CD4-positive, alpha-beta T cell treated with Interleukin-4 for 1 hour (primary cell): ENCODE data around the gene DAAM1.

Source experiments
- DNase-seq, 2 donors: peaks; one replicate each; pipeline ENCODE4 v3.0.0-alpha.2; 2020 to 2022

The DAAM1 gene

DNA sequence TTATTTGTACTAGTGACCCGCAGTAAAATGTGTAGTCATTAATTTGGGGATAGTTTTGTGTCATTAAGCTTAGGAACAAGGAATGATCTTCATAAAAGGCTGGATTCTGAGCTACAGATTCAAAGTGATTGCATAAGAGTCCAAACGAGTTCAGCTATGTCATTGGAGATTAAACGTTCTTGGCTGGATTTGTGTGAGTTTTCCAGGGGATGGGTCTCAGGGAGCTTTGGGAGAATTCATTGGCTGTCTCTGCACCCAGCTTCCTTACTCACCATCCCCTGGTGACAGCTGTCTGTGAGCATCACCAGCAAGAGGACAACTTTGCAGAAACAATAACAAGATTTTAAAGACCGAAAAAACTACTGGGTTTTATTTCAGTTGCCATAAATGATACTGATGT, 130.4 kb downstream of the DAAM1 start:
- no peak for DNase-seq

DNA sequence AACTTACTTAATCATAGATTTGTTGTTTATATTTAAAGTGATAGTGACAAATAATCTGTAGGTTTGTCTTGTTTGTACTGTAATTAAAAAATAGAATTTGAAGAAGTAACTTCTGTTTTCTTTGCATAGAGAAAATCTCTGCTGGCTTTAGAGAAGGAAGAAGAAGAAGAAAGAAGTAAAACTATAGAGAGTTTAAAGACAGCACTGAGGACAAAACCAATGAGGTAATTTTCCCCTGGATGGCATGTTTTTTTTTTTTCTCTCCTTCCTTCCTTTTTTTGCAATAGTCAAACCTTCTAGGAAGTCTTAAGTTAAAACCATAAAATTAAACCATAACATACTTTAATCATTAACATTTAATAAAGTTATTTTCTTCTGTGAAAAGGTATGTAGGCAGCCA, 131.9 kb downstream of the DAAM1 start:
- no peak for DNase-seq

DNA sequence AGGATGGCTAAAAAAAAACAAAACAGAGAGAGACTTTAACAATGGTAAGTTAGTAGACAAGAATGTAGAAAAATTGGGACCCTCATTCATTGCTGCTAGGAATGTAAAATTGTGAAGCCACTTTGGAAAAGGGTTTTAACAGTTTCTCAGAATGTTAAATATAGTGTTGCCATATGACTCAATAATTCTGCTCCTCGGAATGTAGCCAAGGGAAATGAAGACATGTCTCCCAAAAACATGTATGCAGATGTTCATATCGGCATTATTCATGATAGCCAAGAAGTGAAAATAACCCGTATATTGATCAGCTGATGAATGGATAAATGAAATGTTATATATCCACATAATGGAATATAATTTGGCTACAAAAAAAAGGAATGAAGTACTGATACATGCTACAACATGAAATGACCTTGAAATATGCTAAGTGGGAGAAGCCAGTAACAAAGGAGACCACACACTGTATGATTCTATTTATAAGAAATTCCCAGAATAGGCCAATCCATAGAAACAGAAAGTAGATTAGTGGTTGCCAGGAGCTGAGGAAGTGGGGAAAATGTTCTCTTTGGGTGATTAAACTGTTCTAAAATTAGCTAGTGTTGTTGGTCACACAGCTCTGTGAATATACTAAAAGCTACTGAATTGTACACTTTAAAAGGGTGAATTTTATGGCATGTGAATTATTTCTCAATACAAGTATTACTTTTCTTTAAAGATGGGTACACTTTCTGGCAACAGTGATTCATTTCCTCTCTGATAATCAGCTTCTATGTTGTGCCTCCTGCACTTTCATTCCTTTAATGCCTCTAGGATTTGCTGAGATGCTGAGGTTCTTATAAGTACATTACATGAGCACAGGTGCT, 132.5 kb downstream of the DAAM1 start:
- DNase-seq = no peak

DNA sequence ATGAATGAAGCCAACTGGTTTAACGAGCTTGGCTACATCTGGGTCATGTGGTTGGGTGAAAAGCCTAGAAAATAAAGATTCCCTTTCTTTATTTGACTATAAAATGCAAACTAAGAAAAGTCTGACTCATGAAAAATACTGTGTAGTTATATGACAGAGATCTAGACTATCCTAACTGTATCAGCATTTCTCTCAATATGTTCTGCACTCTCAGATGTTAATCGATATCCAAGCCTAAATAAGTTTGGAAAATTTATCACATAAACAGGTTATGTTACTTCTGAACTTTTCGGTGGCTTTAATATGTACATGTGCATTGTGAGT, 133.1 kb downstream of the DAAM1 start:
- DNase-seq = no peak

DNA sequence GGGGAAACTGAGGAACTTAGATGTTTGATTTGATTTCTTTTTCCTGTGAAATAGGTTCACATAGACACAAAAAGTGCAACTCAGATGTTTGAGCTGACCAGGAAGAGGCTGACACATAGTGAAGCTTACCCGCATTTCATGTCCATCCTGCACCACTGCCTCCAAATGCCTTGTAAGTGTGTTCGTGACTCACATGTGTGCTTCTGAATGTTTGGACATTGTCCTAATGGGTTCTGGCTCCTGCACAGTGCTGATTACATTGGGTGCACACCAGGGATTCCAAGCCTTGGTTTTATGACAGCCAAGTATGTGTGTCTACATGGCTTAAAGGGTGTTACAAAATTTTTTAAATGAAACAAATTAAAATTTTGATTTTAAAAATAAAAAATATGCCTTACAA, 137.4 kb downstream of the DAAM1 start:
- no peak for DNase-seq

DNA sequence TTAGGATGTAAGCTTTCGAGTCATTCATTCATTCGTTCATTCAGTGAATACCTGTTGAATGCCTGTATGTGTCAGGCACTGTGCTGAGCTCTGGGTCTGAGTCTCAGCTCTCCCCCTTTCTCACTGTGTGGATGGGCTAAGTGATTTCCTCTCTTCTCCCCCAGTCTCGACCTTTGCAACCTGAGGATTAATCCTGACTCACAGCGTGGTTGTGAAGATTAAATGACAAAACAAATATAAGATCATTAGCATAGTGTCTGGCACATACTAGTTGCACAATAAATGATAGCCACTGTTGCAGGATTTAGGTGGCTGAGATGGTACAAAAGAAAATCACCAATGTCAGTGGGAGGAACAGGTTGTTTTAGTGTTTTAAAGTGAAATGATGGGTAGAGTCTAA, 140.0 kb downstream of the DAAM1 start:
- no peak for DNase-seq

DNA sequence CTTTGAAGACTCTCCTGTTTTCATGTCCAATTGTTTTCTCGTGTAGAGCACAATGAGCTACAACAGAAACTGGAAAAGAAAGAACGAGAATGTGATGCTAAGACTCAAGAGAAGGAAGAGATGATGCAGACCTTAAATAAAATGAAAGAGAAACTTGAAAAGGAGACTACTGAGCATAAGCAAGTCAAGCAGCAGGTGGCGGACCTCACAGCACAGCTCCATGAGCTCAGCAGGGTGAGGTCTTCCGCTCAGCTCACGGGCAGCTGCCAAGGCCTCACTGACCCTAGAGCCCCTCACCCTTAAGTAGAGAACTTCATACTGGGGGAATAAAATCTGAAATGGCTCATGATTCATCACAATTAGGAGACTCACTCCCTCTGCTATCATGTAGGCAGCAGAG, 142.0 kb downstream of the DAAM1 start:
- DNase-seq = no peak

DNA sequence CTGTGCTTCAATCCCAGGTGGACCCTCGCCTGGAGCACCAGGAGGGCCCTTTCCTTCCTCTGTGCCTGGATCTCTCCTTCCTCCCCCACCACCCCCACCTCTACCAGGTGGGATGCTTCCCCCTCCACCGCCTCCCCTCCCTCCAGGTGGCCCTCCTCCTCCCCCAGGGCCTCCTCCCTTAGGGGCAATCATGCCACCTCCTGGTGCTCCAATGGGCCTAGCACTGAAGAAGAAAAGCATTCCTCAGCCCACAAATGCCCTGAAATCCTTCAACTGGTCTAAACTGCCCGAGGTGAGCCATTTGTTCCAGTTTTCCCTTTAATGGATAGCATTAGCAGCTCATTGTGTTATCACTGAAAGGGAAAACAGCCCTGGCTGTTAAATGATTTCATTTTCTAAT, 142.8 kb downstream of the DAAM1 start:
- no peak for DNase-seq

DNA sequence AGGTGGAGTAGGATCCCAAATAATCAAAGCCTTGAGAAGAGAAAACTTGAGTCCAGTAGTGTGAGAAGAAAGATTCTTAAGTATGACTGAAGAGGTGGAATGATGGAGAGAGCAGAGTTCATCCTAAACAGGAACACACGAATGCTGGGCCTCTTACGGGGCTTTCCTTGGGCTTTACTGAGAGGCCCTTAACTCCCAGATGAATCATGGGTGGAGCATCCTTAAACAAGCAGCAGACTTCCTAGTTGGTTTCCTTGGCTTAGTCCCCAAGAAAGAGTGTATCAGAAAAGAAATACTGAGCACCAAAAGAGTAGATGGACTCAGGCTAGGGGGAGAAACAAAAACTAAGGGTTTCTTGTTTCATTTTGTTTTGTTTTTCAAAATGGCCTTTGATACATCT, 144.3 kb downstream of the DAAM1 start:
- no peak for DNase-seq

DNA sequence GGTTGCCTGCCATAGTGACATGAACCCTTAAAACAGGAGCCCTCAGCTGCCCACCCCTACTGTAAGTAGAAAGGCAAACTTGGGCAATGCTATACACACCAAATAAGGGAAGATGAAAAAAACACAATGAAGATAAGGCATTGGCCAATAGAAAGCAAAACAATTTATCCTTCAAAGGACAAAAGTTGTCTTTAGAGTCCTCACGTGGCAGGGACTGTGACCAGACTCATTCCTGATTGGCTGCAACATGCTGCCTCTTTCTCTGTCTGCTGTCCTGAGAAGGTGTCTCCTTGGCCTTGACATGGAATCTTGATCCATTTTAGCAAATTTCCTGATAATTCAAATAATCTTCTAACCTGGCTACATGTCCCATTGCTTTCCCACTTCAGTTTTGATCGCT, 144.8 kb downstream of the DAAM1 start:
- no peak for DNase-seq

DNA sequence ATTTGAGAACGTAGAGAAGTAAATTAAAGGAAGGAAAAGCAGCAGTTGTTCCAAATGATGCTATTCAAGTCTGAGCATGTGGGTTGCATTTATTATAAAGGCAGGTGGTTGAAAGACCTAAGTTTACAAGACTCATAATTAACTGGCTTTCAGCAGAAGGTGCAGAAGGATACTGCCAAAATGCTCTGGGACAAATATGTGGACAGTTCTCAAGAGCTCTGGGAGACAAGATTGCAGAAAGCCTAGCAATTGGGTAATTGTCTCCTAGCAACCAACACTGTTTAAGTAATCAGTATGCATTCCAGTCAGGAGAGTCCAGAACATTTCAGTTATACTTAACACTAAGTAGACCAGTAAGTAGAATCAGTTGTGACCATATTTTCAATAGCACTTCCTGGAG, 145.2 kb downstream of the DAAM1 start:
- no peak for DNase-seq

DNA sequence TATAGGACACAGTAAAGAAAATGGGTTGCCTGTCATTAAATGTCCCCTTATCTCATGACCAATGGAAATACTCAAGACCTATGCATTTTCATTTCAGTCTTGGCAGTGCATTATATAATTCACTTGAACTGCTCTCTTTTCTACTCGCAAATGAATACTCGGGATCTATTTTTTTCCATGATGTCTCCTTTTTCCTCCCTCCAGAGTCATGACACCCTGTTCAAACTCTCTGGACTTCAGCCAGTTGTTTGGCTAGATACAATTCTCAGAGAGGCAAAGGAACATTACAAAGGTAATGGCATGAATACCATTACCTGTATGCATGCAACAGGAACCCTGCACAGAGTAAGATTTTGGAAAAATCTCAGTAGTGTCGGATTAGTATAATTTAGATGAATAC, 145.8 kb downstream of the DAAM1 start:
- no peak for DNase-seq

DNA sequence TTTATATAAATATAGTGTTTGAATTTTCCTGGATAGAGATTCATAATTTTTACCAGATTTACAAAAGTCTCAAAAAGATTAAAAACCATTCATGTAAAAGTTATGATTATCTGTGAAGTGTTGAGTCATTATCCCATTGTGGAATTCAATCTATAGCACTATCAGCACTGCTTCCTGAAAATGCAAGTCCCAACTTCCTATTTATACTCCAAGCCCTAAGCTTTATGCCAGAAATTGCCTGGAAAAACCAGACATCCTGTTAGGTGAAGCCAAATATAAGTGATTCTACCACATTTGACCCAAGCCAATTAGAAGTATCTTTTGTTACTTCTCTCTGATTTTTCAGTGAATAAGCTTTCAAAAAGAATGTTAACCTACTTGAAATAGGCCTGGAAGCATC, 147.6 kb downstream of the DAAM1 start:
- DNase-seq = no peak

DNA sequence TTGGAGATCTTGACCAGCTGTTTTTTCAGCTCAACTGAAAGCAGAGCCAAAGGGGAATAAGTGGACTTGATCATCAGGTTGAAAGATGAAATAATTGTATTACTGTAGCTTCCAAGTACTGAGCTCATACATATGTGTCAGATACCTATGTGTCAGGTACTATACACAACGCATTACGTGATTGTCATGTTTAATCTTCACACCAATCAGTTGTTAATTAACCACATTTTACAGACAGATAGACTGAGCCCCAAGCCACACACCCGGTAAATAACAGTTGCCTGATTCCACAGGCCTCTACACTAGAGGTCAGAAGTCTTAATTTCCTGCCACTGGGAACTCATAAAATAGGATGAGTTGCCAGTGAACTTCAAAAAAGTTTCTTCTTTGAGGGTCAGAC, 148.2 kb downstream of the DAAM1 start:
- DNase-seq = no peak

DNA sequence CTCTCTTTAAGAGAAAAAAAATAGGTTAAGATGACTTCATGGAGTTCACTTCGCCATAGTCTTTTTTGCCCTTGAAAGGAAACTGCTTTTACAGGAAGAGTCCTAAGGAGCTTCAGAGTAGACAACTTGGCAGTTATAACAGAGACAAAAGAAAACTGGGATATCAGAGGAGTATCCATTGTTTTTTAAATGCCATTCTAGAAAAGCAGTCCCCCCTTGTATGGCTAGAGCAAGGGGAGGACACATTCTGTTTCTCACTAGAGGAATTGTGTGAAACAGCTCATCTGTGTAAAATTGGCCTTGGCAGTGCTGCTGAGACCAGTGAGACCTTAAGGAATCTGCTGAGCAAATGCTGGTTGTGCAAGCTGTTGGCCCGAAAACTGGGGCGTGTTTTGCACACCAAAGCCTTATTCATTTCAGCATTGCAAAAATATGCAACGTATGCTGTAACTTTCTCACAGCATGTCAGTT, 148.7 kb downstream of the DAAM1 start:
- DNase-seq = no peak

DNA sequence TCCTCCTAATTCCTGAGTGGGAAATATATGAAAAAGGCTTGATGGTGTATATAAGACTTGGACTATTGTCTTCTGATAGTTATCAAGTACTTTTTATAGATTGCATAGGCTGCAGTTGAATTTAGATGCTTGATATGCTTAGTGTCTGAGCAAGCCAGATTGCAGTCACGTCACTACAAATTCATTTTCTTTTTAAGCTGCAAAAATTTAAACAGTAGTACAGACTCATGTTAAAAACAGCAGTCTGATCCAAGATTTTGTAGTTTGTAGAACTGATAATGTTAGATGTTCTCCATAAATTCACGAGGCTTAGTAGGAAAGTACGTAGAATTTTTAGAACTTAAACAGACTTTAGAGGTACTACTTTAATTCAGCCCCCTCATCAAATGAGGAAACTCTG, 150.3 kb downstream of the DAAM1 start:
- no peak for DNase-seq

DNA sequence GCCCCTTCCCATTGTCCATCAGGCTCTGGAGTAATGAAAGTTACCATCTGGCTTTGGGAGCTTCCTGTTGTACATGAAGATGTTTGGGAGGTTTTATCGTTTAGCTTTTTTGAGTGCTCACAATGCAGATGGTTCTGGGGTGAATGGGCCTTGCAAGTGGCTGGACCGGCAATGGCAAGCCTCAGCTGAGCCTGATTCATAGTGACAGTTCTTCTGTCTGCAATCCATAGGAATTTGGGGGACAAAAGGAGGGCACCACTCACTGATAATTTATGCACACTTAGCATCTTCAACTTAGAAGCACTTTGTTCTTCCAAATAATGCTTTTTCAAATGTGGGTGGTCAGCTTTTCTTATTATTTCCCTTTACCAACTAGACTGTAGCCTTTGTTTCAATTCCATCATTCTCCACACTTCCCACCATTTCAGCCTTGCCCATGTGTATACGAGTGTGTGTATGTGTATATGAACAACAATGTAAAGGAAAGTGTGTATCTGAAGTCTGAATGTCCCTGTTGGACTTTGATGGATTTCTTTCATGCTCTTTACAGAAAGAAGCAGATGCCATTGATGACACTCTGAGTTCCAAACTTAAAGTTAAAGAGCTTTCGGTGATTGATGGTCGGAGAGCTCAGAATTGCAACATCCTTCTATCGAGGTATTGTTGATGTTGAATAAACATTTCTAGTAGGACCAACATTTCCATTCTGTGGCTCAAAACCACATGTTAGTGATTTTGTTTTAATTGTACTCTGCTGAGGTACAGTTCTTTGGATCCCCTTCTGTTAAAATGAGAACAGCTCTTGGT, 151.3 kb downstream of the DAAM1 start:
- DNase-seq = no peak

DNA sequence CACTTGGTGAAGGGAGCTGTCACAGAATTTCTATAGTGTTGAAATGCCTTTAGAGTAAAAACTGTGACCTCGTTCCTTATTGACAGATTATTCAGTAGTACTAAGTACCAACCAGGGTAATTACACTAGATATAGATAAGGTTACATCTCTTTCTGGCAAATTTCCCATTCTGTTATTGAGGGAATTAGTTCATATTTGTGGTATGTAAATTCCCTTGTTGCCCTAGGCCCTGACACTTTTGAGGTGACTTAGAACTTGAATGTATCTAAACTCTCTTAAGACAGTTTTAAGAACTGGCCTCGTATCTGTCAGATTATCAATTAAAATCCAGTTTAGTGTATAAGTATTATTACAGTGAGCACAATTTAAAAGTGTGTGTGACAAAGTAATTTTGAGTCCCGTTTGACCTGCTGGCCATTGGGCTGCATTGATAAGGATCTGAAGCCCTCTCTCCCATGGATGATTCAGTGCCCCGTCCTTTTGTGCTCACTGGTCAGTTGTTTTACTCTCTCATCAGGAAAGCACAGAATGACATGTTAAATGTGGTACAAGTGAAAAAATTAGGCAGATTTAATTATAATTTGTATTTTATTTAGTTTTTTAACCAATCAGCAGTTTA, 153.5 kb downstream of the DAAM1 start:
- no peak for DNase-seq

DNA sequence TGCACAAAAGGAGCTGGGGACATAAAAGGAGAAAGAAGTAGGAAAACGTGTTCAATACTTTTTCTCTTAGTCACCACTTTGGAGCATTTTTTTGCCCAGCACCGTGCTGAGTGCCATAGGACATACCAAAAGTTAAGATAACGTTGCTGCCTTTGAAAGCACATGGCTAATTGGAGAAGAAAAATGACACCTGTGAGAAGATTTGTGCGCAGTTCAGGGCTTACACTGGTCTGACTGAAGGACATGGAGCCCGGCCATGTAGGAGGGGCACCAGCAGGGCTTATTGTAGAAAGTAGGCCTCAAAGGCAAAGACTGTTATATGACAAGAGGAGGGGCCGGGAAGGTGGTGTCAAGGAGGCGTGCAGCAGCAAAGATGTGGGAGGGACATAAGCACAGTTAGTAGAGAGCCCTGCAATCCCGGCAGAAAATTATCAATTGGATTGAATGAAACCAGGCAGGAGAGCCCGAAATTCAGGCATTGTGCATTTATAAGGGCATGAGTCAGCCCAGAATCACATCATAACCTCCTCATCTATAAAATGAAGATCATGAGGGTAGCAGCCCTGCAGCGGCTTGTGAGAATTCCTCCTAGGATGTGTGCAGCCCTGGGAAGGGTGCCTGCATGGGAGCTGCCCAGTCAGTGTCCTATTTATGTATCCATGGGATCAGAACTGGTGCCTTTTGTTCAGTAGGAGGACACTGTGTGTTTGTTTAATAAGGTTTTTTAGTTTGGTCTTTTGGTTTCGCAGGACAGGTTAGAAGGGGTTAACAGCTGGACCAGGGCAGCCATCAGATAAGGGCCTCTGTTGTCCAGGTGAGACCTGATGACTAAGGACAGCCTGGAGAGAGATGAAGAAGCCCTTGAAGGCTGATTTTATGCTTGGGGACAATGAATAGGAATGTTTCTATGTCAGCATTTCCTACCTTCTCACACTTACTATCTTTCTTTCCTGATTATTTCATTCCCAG, 154.3 kb downstream of the DAAM1 start:
- no peak for DNase-seq

DNA sequence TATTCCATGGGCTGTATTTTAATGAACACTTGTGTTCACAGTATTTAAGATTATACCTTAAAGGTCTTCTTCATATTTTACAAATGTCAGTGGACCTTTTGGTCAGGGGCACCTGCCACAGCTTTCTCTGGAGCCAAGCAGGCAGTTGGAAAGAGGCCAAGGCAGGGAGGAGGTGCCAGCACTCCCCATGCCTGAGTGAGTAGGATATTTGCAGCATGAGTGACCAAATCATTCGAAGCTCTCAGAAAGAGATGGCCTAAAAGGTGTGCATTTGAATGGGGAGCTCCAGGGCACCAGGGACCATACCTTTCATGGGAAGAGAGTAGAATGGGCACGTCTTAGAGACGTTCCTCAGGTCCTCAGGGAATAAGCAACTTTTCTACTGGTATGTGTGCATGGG, 155.1 kb downstream of the DAAM1 start:
- no peak for DNase-seq

DNA sequence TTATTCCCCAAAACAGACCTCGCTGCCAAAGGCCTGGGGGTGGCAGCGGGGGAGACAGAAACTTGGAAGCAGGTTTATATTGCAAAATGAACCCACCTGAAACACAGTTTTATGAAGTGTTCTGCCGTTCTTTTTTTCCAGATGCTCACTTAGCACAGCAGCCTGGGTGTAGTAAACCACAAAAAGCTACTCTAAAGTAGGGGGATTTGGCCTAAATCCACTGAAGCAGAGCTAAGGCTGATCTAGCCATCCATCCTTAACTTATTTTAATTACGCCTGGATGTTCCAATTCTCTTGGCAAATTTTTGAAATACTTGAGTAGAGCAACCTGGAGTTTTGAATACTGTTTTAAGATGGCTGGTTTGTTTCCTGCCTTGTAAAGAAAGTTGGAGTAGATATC, 155.5 kb downstream of the DAAM1 start:
- no peak for DNase-seq

DNA sequence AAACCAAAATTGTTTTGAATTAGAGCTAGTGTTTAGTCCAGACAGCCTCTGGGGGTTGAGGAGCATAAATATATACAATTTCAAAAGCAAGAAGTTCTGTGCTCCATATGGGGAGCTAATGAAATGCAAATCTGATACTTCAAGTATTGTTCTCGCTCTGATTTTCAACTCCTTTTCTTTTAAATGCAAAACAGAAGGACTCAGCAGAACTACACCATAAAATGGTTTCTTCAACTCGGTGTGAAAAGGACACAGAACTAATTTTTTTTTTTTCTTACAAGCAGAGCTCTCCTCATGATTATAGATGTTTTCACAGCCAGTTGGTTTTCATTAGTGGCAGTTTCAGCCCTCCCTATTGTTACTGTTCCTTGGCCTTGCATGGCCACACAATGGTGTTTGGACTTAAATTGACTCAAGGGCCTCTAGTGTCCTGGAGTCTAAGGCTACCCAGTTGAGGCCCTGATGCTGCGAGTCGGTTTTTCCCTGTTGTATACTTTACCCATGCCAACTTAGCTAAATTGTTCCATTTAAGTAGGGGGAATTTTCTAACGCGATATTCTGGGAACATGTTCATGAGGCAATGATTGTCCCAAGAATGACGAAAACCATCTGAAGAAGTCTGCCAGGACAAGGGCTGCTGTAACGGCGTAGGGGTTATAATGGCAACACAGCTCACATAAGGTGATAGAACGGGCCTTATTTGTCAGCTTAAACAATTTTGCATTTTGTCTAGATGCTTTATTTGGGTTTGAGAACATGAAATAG, 156.4 kb downstream of the DAAM1 start:
- no peak for DNase-seq
